Fibroblast of villous mesenchyme (primary cell): ENCODE results near the gene FERMT2. TPM values are rescaled to one million over a fixed set of nuclear protein-coding genes. Genes with fewer than 3 reads are reported as not detected.

Experiments used
- DNase-seq: peaks from one replicate; pipeline ENCODE4 v3.0.0-alpha.2; 2010; ENCODE audit warnings: low read depth
- H3K4me3 ChIP-seq: 2 replicates; pipeline ENCODE4 v1.5.1; 2011; ENCODE audit warnings: low read depth, mild to moderate bottlenecking, low read length
- total RNA-seq: library from RNA; depleted of rRNA; stranded (reverse); fragments of >200 nt; gene quantifications from 2 replicates; pipeline ENCODE4 v1.2.3, GENCODE V29; 2012
- TF ChIP-seq, protein P1 (sequence below): IDR thresholded peaks from 2 replicates; pipeline ENCODE4 v1.5.1; 2012; ENCODE audit warnings: low read depth, mild to moderate bottlenecking, low read length; ENCODE audit not compliant: insufficient read depth

Gene FERMT2
- total RNA-seq, 1 donor: 320 TPM

DNA sequence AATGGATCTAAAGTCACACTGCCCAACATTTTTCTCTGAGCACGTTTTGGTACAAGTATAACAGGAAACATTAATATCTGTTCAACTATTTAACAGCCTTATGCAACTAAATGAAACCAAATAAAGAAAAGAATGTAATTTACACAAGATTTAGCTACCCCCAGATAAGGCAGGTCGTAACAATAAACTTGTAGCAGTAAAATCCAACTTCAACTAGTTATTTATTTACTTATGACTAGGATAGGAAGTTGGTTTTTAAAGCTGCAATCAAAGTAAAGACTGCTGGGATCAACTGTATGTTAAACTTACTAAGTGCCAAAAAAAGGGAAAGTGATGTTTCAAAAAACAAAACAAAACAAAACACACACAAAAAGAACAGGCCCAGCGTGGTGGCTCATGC, 30.9 kb downstream of the FERMT2 start:
- peak; percentile 82 for DNase-seq
- TF ChIP-seq, protein P1, sequence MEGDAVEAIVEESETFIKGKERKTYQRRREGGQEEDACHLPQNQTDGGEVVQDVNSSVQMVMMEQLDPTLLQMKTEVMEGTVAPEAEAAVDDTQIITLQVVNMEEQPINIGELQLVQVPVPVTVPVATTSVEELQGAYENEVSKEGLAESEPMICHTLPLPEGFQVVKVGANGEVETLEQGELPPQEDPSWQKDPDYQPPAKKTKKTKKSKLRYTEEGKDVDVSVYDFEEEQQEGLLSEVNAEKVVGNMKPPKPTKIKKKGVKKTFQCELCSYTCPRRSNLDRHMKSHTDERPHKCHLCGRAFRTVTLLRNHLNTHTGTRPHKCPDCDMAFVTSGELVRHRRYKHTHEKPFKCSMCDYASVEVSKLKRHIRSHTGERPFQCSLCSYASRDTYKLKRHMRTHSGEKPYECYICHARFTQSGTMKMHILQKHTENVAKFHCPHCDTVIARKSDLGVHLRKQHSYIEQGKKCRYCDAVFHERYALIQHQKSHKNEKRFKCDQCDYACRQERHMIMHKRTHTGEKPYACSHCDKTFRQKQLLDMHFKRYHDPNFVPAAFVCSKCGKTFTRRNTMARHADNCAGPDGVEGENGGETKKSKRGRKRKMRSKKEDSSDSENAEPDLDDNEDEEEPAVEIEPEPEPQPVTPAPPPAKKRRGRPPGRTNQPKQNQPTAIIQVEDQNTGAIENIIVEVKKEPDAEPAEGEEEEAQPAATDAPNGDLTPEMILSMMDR: no peak
- no peak overlapping the region for H3K4me3 ChIP-seq

DNA sequence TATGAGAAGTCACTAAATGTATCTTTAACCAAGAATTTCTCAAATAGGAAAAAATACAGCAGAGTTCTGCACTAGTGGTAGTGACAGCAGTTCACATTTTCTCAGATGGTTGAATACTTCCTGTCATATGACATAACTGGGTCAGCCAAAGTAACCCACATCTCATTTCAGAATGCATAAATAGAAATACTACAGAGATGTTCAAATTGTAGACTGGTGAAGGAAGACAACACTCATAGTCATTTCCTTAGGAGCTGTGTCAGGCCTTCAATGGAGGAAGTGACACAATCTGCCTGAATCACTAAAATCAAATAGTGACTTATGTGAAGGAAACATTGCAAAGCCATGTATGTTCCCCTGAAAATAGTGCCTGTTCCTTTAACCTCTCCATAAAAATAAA, 32.4 kb downstream of the FERMT2 start:
- H3K4me3 ChIP-seq: no peak overlapping the region
- DNase-seq: no peak
- TF ChIP-seq, protein P1: no peak

DNA sequence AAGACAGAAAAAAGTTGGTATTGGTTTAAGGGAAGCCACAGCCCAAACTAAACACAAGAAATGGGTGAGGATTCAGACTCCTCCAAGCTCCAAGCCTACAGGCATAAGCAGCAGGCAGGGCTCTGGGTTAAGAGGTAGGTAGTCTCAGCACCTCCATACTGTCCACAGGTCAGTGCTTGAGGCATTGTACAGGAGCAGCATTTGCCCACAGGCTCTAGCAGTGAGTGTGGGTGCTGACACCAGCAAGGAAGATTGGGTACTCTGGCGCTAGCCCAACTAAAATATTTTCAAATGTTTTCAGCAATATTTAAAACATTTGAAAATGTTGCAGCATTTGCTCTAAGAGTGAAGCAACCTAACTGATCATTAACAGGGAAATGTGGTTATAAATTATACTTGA, 33.1 kb downstream of the FERMT2 start:
- DNase-seq: peak; percentile 37
- no peak overlapping the region for H3K4me3 ChIP-seq
- TF ChIP-seq, protein P1: no peak

DNA sequence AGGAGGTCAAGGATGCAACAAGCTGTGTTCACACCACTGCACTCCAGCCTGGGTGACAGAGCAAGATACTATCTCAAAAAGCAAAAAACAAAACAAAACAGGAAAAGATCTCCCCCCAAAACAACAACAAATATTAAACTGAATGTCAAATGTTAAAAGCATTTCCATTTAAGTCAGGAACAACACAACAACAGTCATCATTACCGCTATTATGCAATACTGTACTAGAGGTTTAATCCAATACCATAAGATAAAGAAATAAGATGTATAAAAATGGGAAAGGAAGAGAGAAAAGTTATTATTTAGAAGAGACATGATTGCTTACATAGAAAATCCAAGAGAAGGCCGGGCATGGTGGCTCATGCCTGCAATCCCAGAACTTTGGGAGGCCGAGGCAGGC, 36.6 kb downstream of the FERMT2 start:
- DNase-seq: no peak
- no peak overlapping the region for H3K4me3 ChIP-seq
- TF ChIP-seq, protein P1: no peak

DNA sequence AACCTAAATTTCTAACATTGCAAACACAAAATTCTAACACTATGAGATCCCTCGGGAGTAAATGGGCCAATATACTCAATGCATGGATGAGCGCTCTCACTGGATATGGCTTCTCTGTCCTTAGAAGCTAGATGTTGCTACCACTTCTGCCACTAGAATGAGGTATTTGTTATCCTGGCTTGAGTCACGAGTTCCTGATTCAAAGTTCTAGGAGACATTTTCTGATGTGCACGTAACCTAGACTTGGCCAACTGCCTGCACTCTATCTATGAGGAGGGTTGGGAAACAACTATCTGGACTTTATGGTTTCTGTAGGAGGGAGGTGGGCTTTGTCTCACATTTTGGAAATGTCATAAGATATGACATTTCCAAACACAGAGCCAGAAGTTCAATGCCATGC, 37.6 kb downstream of the FERMT2 start:
- DNase-seq: peak; percentile 39
- TF ChIP-seq, protein P1: no peak
- H3K4me3 ChIP-seq: no peak overlapping the region

DNA sequence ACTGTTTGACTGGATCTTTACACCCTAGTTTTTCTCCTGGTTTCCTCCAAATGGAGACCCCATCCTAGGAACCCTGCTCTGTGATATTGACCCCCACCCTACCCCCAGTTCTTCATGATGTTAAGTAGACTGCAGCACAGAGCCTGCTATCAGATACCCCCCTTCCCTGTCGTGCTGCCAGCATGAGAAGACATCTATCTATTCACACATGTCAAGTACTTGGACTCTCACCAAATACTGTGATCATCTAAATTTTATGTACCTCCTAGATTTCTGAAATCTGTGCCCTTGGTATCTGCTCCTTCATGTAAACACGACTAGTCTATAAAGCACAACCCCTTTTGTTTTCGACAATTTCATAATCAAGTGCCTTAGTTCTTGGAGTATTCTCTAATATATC, 38.9 kb downstream of the FERMT2 start:
- TF ChIP-seq, protein P1: no peak
- DNase-seq: no peak
- no peak overlapping the region for H3K4me3 ChIP-seq

DNA sequence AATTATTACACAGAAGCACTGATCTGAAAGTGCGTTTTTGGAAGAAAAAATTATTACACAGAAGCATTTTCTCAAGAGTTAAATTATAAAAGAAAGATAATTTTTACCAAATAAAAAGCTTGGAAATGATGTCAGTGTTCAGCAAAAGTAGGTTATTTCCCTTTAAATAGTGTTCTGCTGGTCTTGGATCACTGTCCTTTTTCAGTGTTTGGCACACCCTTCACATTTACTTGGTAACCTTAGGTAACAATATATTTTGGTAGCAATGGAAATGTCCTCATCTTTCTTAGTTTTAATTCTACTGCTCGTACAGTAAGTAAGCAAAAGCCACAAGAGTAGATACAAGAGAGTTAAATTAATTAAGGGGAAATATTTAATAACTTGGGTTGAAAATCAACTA, 40.3 kb downstream of the FERMT2 start:
- TF ChIP-seq, protein P1: no peak
- H3K4me3 ChIP-seq: no peak overlapping the region
- no peak for DNase-seq
